ENCODE results near the gene SDR9C7.
"Not testable (repeated sequence)": the region's sequence is repeated elsewhere in the genome, so short reads cannot be mapped to it uniquely, and the experiment has no call there.

Gene SDR9C7

DNA sequence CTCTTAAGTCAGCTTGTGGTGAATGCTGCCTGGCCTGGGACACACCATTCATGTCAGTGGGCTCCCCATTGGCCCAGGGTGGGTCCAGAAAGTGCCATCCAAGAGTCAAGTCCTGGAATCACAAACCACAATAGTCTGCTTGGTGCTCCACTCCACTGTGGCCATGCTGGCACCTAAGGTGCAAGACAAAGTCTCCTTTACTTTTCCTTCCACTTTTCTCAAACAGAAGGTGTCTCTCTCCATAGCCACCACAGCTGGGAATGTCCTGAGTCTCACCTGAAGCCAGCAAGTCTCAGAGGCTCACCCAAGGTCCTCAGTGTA is 14.2 kb upstream of the SDR9C7 start:
- Histone ChIP-seq H3K9me3 (ENCODE audit: control insufficient read depth, insufficient read depth, low read length) (no peaks in the 10 kb centered on the region), H3K27me3 (ENCODE audit: control insufficient read depth, insufficient read depth, low read length) (no peaks in the 10 kb centered on the region), H3K4me3 (ENCODE audit: low read depth, low read length) (no peak overlapping the region), H3K4me1 (ENCODE audit: control insufficient read depth, insufficient read depth, low read length) (no peaks in the 10 kb centered on the region), H3K36me3 (ENCODE audit: control insufficient read depth, insufficient read depth, low read length) (no peaks in the 10 kb centered on the region), H3K9ac (ENCODE audit: low read depth, low read length) (no peak overlapping the region)

- H3K4me3 ChIP-seq (ENCODE audit: low read depth, low read length) = no peak overlapping the region
- H3K9ac ChIP-seq (ENCODE audit: low read depth, low read length) = no peak overlapping the region
- no peaks in the 10 kb centered on the region for H3K9me3 ChIP-seq (ENCODE audit: control insufficient read depth, insufficient read depth, low read length)
- H3K27me3 ChIP-seq (ENCODE audit: control insufficient read depth, insufficient read depth, low read length) = no peaks in the 10 kb centered on the region
- no peaks in the 10 kb centered on the region for H3K4me1 ChIP-seq (ENCODE audit: control insufficient read depth, insufficient read depth, low read length)
- H3K36me3 ChIP-seq (ENCODE audit: control insufficient read depth, insufficient read depth, low read length) = no peaks in the 10 kb centered on the region
Observed at GRCh38 chr12:56947633-56948456, 13.6 kb upstream of the SDR9C7 start.

GRCh38 chr12:56943878-56944277 is 9.7 kb upstream of the SDR9C7 start:
- Histone ChIP-seq H3K4me3 (ENCODE audit: low read depth, low read length) (no peak overlapping the region), H3K4me1 (ENCODE audit: control insufficient read depth, insufficient read depth, low read length) (no peaks in the 10 kb centered on the region), H3K9ac (ENCODE audit: low read depth, low read length) (no peak overlapping the region), H3K9me3 (ENCODE audit: control insufficient read depth, insufficient read depth, low read length) (no peaks in the 10 kb centered on the region), H3K27me3 (ENCODE audit: control insufficient read depth, insufficient read depth, low read length) (peaks cover 2% of the 10 kb centered on the region), H3K36me3 (ENCODE audit: control insufficient read depth, insufficient read depth, low read length) (no peaks in the 10 kb centered on the region)

DNA sequence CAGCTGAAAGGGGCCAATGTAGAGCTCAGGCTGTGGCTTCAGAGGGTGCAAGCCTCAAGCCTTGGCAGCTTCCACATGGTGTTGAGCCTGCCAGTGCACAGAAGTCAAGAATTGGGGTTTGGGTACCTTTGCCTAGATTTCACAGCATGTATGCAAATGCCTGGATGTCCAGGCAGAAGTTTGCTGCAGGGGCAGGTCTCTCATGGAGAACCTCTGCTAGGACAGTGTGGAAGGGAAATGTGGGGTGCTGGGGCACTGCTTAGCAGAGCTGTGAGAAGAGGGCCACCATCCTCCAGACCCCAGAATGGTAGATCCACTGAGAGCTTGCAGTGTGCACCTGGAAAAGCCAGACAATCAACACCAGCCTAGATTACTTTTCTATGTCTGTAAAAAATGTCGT is 9.2 kb upstream of the SDR9C7 start:
- not testable (repeated sequence) for H3K9ac ChIP-seq (ENCODE audit: low read depth, low read length); H3K4me3 ChIP-seq (ENCODE audit: low read depth, low read length); H3K9me3 ChIP-seq (ENCODE audit: control insufficient read depth, insufficient read depth, low read length); H3K4me1 ChIP-seq (ENCODE audit: control insufficient read depth, insufficient read depth, low read length); H3K27me3 ChIP-seq (ENCODE audit: control insufficient read depth, insufficient read depth, low read length); H3K36me3 ChIP-seq (ENCODE audit: control insufficient read depth, insufficient read depth, low read length)

GRCh38 chr12:56941299-56942017 is 7.2 kb upstream of the SDR9C7 start:
- Histone ChIP-seq H3K9ac (ENCODE audit: low read depth, low read length) (no peak overlapping the region), H3K9me3 (ENCODE audit: control insufficient read depth, insufficient read depth, low read length) (no peaks in the 10 kb centered on the region), H3K4me3 (ENCODE audit: low read depth, low read length) (no peak overlapping the region), H3K27me3 (ENCODE audit: control insufficient read depth, insufficient read depth, low read length) (peaks cover 2% of the 10 kb centered on the region), H3K4me1 (ENCODE audit: control insufficient read depth, insufficient read depth, low read length) (no peaks in the 10 kb centered on the region), H3K36me3 (ENCODE audit: control insufficient read depth, insufficient read depth, low read length) (no peaks in the 10 kb centered on the region)

- H3K4me1 ChIP-seq (ENCODE audit: control insufficient read depth, insufficient read depth, low read length); H3K9ac ChIP-seq (ENCODE audit: low read depth, low read length); H3K9me3 ChIP-seq (ENCODE audit: control insufficient read depth, insufficient read depth, low read length); H3K27me3 ChIP-seq (ENCODE audit: control insufficient read depth, insufficient read depth, low read length); H3K4me3 ChIP-seq (ENCODE audit: low read depth, low read length); H3K36me3 ChIP-seq (ENCODE audit: control insufficient read depth, insufficient read depth, low read length): not testable (repeated sequence)
Observed at GRCh38 chr12:56940942-56941298, 6.7 kb upstream of the SDR9C7 start.

GRCh38 chr12:56935752-56936151 is 1.5 kb upstream of the SDR9C7 start:
- H3K4me1 ChIP-seq (ENCODE audit: control insufficient read depth, insufficient read depth, low read length) = peaks cover 5% of the 10 kb centered on the region

GRCh38 chr12:56935157-56935556 is 949 bp upstream of the SDR9C7 start:
- Histone ChIP-seq H3K9me3 (ENCODE audit: control insufficient read depth, insufficient read depth, low read length) (no peaks in the 10 kb centered on the region), H3K36me3 (ENCODE audit: control insufficient read depth, insufficient read depth, low read length) (no peaks in the 10 kb centered on the region), H3K9ac (ENCODE audit: low read depth, low read length) (no peak overlapping the region), H3K4me3 (ENCODE audit: low read depth, low read length) (no peak overlapping the region), H3K27me3 (ENCODE audit: control insufficient read depth, insufficient read depth, low read length) (no peaks in the 10 kb centered on the region), H3K4me1 (ENCODE audit: control insufficient read depth, insufficient read depth, low read length) (peaks cover 5% of the 10 kb centered on the region)

More at GRCh38 chr12:56935752-56936151, 1.5 kb upstream of the SDR9C7 start:
- Histone ChIP-seq H3K27me3 (ENCODE audit: control insufficient read depth, insufficient read depth, low read length) (no peaks in the 10 kb centered on the region), H3K4me3 (ENCODE audit: low read depth, low read length) (no peak overlapping the region), H3K9ac (ENCODE audit: low read depth, low read length) (no peak overlapping the region), H3K36me3 (ENCODE audit: control insufficient read depth, insufficient read depth, low read length) (no peaks in the 10 kb centered on the region), H3K9me3 (ENCODE audit: control insufficient read depth, insufficient read depth, low read length) (no peaks in the 10 kb centered on the region)

- Histone ChIP-seq H3K36me3 (ENCODE audit: control insufficient read depth, insufficient read depth, low read length) (no peaks in the 10 kb centered on the region), H3K9me3 (ENCODE audit: control insufficient read depth, insufficient read depth, low read length) (no peaks in the 10 kb centered on the region), H3K27me3 (ENCODE audit: control insufficient read depth, insufficient read depth, low read length) (no peaks in the 10 kb centered on the region), H3K4me3 (ENCODE audit: low read depth, low read length) (no peak overlapping the region), H3K9ac (ENCODE audit: low read depth, low read length) (no peak overlapping the region), H3K4me1 (ENCODE audit: control insufficient read depth, insufficient read depth, low read length) (peaks cover 13% of the 10 kb centered on the region)
Observed at GRCh38 chr12:56932867-56933266, 1.3 kb downstream of the SDR9C7 start.

DNA sequence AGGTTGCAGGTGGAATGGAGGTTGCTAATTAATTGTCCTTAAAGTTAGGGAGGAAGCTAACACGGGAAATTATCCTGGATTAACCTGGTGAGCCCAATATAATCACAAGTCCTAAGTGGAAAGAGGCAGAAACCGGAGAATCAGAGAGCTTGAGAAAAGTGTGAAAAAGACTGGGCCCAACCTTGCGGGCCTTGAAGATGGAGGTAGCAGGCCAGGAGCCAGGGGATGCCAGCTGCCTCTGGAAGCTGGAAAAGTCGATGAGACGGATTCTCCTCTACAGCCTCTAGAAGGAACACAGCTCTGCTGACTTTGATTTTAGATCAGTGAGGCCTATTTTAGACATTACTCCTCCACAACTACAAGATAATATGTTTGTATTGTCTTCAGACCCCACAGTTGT is 2.1 kb downstream of the SDR9C7 start:
- Histone ChIP-seq H3K9ac (ENCODE audit: low read depth, low read length) (no peak overlapping the region), H3K9me3 (ENCODE audit: control insufficient read depth, insufficient read depth, low read length) (no peaks in the 10 kb centered on the region), H3K4me3 (ENCODE audit: low read depth, low read length) (no peak overlapping the region)

GRCh38 chr12:56931474-56931978 is 2.7 kb downstream of the SDR9C7 start:
- no peak overlapping the region for H3K4me3 ChIP-seq (ENCODE audit: low read depth, low read length)
- H3K9ac ChIP-seq (ENCODE audit: low read depth, low read length) = no peak overlapping the region
- no peaks in the 10 kb centered on the region for H3K9me3 ChIP-seq (ENCODE audit: control insufficient read depth, insufficient read depth, low read length)
- peaks cover 13% of the 10 kb centered on the region for H3K4me1 ChIP-seq (ENCODE audit: control insufficient read depth, insufficient read depth, low read length)
- no peaks in the 10 kb centered on the region for H3K36me3 ChIP-seq (ENCODE audit: control insufficient read depth, insufficient read depth, low read length)
- H3K27me3 ChIP-seq (ENCODE audit: control insufficient read depth, insufficient read depth, low read length) = peaks cover 2% of the 10 kb centered on the region

More for the DNA sequence above, 2.1 kb downstream of the SDR9C7 start:
- Histone ChIP-seq H3K27me3 (ENCODE audit: control insufficient read depth, insufficient read depth, low read length) (no peaks in the 10 kb centered on the region), H3K36me3 (ENCODE audit: control insufficient read depth, insufficient read depth, low read length) (no peaks in the 10 kb centered on the region), H3K4me1 (ENCODE audit: control insufficient read depth, insufficient read depth, low read length) (peaks cover 13% of the 10 kb centered on the region)

GRCh38 chr12:56930241-56930640 is 4.0 kb downstream of the SDR9C7 start:
- no peak overlapping the region for H3K9ac ChIP-seq (ENCODE audit: low read depth, low read length)
- no peaks in the 10 kb centered on the region for H3K9me3 ChIP-seq (ENCODE audit: control insufficient read depth, insufficient read depth, low read length)
- H3K4me1 ChIP-seq (ENCODE audit: control insufficient read depth, insufficient read depth, low read length) = peaks cover 13% of the 10 kb centered on the region
- H3K4me3 ChIP-seq (ENCODE audit: low read depth, low read length) = no peak overlapping the region
- H3K36me3 ChIP-seq (ENCODE audit: control insufficient read depth, insufficient read depth, low read length) = no peaks in the 10 kb centered on the region
- H3K27me3 ChIP-seq (ENCODE audit: control insufficient read depth, insufficient read depth, low read length) = peaks cover 2% of the 10 kb centered on the region

All from iPS-15b (cell line).